ENCODE results near the gene PNMA1.

PNMA1 gene

GRCh38 chr14:73749706-73750530 is 35.7 kb upstream of the PNMA1 start:
- no peak for DNase-seq (ENCODE audit: low read depth)
- H3K4me3 ChIP-seq (ENCODE audit: control insufficient read depth, low read depth, low read length): no peak overlapping the region
- no peak for TF ChIP-seq CTCF (conservative IDR thresholded peaks at IDR 0.05; ENCODE audit: control insufficient read depth, insufficient read depth, low read depth, low read length)

DNA sequence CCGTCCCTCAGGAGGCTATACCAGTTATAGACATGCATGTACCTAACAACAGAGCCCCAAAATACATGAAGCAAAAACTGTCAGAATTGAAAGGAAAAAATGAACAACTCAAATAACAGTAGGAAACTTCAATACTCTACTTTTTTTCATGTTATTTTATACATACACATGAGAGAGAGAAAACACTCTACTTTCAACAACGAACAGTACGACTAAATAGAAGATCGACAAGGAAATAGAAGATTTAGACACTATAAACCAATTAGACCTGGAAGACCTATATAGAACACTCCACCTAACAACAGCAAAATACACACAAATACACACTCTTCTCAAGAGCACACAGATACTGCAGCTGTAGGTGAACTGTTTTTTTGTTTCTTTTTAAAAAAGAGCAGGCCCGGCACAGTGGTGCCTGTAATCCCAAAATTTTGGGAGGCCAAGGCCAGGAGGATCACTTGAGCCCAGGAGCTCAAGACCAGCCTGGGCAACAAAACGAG is 34.7 kb upstream of the PNMA1 start:
- no peak overlapping the region for H3K4me3 ChIP-seq (ENCODE audit: control insufficient read depth, low read depth, low read length)
- no peak for DNase-seq (ENCODE audit: low read depth)
- no peak for TF ChIP-seq CTCF (conservative IDR thresholded peaks at IDR 0.05; ENCODE audit: control insufficient read depth, insufficient read depth, low read depth, low read length)

DNA sequence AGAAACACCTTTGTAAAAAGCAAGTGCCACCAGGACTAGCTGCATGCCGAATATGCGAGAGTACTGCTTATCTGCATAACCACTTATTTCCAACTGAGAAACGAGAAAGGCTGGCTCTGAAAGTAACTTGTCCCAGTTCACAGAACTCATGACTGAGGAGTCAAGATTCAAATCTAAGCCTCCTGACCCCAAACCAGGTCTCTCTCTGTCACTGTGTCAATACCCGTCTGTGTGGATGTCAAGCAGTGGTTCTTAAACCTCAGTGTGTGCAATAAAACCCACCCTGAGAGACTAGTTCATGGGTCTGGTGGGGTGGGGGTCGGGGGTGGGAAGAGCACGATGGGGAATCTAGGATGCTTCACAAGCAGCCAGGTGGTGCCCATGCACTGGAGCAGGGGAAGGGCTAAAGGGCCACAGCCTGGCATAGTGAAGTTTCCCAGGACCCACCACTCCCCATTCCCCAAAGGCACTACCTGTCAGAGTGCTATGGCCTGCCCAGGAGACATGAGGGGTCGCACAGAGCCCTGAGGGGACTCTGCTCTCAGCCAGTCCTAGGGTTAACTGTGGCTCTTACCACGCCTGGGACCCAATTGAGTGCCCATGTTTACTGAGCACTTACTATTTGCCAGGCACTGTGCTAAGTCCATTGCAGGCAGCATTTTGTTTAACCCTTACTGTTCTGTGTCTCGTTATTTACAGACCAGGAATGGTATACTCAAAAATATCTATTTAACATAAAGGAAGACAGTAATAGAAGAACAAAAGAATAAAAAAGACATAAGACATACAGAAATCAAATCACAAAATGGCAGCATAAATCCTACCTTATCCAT is 33.4 kb upstream of the PNMA1 start:
- no peak for TF ChIP-seq CTCF (conservative IDR thresholded peaks at IDR 0.05; ENCODE audit: control insufficient read depth, insufficient read depth, low read depth, low read length)
- no peak overlapping the region for H3K4me3 ChIP-seq (ENCODE audit: control insufficient read depth, low read depth, low read length)
- no peak for DNase-seq (ENCODE audit: low read depth)

- DNase-seq (ENCODE audit: low read depth): no peak
- H3K4me3 ChIP-seq (ENCODE audit: control insufficient read depth, low read depth, low read length): no peak overlapping the region
- peak; percentile 31 for TF ChIP-seq CTCF (conservative IDR thresholded peaks at IDR 0.05; ENCODE audit: control insufficient read depth, insufficient read depth, low read depth, low read length)
Observed at GRCh38 chr14:73746520-73747378, 32.6 kb upstream of the PNMA1 start.

DNA sequence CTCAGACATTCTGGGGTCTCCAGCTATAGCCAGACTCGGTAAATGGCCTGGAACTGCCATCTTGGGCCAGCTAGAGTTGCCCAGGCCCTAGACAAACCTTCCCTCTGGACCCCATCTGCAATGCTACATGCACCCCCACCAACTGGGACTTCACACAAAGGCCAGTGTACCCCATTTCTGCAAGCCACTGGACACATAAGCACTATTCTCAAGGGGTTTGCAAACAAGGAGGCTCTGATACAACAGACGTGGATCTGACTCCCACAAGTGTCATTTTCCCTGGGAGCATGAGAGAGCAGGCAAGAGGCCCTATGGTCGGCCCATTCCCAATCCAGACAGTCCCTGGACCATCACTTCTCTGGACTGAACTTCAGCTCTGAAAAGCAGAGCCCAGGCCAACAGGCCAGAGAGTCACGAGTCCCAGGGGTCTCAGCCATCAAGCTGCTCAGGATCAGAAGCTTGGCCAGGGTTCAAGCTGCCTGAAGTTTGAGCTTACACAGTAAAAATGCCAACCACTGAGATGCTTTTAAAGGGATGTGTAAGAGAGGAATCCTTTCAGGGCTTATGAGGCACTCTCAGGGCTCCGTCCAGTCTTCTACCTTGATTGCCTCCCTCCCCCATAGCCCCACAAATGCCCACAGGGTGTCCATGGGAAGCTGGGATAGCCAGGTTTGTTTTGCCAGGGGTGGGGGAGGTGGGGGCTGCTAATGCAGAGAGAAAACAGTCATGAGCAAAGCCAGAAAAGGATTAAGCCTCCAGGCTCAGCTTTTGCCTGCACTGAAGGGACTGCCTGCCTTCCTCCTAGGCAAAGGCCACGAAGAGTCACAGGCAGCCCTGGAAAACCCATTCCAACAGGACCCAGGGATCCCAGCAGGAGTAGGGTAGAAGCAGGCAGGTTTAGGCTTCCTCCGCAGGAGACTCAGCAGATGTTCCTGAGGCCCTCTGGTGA is 31.7 kb upstream of the PNMA1 start:
- no peak overlapping the region for H3K4me3 ChIP-seq (ENCODE audit: control insufficient read depth, low read depth, low read length)
- no peak for TF ChIP-seq CTCF (conservative IDR thresholded peaks at IDR 0.05; ENCODE audit: control insufficient read depth, insufficient read depth, low read depth, low read length)
- no peak for DNase-seq (ENCODE audit: low read depth)
